Measurements from ENCODE around the gene SLC16A2. TPM values are rescaled to one million over a fixed set of nuclear protein-coding genes. Genes with fewer than 3 reads are reported as not detected.

Gene SLC16A2
- total RNA-seq, 4 donors from 2014 or later = 0.99 to 6.7 (median 2.9) TPM

DNA sequence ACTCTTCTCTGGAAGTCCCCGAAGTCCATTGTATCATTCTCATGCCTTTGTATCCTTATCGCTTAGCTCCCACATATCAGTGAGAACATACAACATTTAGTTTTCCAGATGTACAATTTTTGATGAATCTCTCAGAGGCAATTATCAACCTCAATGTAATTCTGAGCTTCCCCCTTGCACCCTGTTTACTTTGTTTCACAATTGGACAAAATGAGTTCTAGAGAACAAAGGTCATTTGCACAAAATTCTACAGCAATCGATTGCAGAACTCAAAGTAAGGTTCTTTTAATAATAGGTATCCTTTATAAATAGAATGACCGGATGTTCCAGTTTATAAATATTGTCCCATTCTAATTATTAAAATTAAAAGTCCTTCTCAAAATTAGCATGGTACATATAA, 79.3 kb downstream of the SLC16A2 start:
- H3K4me3 ChIP-seq = no peak overlapping the region
- WGBS, 2 donors = 85 to 87% methylated on average over 4 of the region's 4 CpGs
- no peak for DNase-seq
- H3K27ac ChIP-seq = no peak overlapping the region
- no peaks in the 10 kb centered on the region for H3K36me3 ChIP-seq
- no peaks in the 10 kb centered on the region for H3K27me3 ChIP-seq
- H3K9me3 ChIP-seq = no peaks in the 10 kb centered on the region
- intact Hi-C loops (cut with DNase I) = no loop called here
- no peaks in the 10 kb centered on the region for H3K4me1 ChIP-seq
- TF ChIP-seq POLR2A (IDR thresholded peaks at IDR 0.05) (no peak), CTCF (IDR thresholded peaks at IDR 0.05) (no peak)

GRCh38 chrX:74505437-74505836, 84.1 kb downstream of the SLC16A2 start:
- WGBS, 2 donors = 42% methylated on average over 2 of the region's 2 CpGs; no CpG with 5 or more reads in 1 of the 2 donors
- DNase-seq = no peak
- H3K27ac ChIP-seq = no peak overlapping the region
- H3K36me3 ChIP-seq = no peaks in the 10 kb centered on the region
- H3K27me3 ChIP-seq = no peaks in the 10 kb centered on the region
- no peak overlapping the region for H3K4me3 ChIP-seq
- no peaks in the 10 kb centered on the region for H3K9me3 ChIP-seq
- intact Hi-C loops (cut with DNase I) = no loop called here
- no peaks in the 10 kb centered on the region for H3K4me1 ChIP-seq
- TF ChIP-seq POLR2A (IDR thresholded peaks at IDR 0.05) = no peak
- TF ChIP-seq CTCF (IDR thresholded peaks at IDR 0.05) = no peak

- no peak overlapping the region for H3K27ac ChIP-seq
- no peak for DNase-seq
- H3K36me3 ChIP-seq = no peaks in the 10 kb centered on the region
- intact Hi-C loops (cut with DNase I) = no loop called here
- WGBS, 2 donors = 84 to 94% methylated on average over 7 to 8 of the region's 8 CpGs
- no peak for TF ChIP-seq CTCF (IDR thresholded peaks at IDR 0.05)
- no peak for TF ChIP-seq POLR2A (IDR thresholded peaks at IDR 0.05)
- H3K9me3 ChIP-seq = no peaks in the 10 kb centered on the region
- H3K4me3 ChIP-seq = no peak overlapping the region
- no peaks in the 10 kb centered on the region for H3K4me1 ChIP-seq
- no peaks in the 10 kb centered on the region for H3K27me3 ChIP-seq
Observed at GRCh38 chrX:74506317-74507115, 85.2 kb downstream of the SLC16A2 start.

DNA sequence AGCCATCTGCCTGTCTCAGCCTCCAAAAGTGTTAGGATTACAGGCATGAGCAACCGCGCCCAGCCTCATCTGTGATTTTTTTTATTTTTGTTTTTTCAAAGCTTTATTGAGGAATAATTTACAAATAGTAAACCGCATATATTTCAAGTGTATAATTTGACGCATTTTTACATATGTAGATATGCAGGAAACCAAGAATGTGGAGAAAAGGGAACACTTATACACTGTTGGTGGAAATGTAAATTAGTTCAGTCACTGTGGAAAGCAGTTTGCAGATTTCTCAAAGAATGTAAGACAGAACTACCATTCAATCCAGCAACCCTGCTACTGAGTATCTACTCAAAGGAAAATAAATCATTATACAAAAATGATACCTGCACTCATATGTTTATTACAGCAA, 85.9 kb downstream of the SLC16A2 start:
- TF ChIP-seq CTCF (IDR thresholded peaks at IDR 0.05) (no peak), POLR2A (IDR thresholded peaks at IDR 0.05) (no peak)

DNA sequence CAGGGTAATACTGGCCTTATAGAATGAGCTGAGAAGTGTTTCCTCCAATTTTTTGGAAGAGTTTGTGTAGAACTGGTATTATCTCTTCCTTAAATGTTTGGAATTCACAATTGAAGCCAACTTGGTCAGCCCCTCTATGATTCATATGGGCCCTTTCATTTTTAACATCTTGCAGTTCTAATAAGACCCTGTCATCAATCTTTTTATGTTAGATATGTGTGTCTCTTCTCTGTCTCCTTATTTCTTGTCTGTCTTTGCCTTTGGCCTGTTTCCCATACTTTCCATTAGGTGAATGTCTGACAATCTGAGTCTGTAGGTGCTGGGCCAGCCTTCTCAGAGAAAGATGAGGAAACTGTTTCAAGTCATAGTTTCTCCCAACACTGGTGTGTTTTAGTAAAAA, 88.7 kb downstream of the SLC16A2 start:
- intact Hi-C loops (cut with DNase I) = no loop called here
- H3K27ac ChIP-seq = no peak overlapping the region
- TF ChIP-seq POLR2A (IDR thresholded peaks at IDR 0.05) (no peak), CTCF (IDR thresholded peaks at IDR 0.05) (no peak)
- no peaks in the 10 kb centered on the region for H3K4me1 ChIP-seq
- H3K36me3 ChIP-seq = no peaks in the 10 kb centered on the region
- H3K27me3 ChIP-seq = no peaks in the 10 kb centered on the region
- no peak overlapping the region for H3K4me3 ChIP-seq
- DNase-seq = no peak
- H3K9me3 ChIP-seq = no peaks in the 10 kb centered on the region

More for the DNA sequence above, 85.9 kb downstream of the SLC16A2 start:
- intact Hi-C loops (cut with DNase I) = no loop called here
- H3K36me3 ChIP-seq = no peaks in the 10 kb centered on the region
- H3K4me1 ChIP-seq = no peaks in the 10 kb centered on the region
- H3K27ac ChIP-seq = no peak overlapping the region
- DNase-seq = no peak
- no peaks in the 10 kb centered on the region for H3K9me3 ChIP-seq
- no peaks in the 10 kb centered on the region for H3K27me3 ChIP-seq
- 83 to 100% methylated on average over 4 of the region's 4 CpGs for WGBS, 2 donors
- H3K4me3 ChIP-seq = no peak overlapping the region

Data from esophagus squamous epithelium (tissue), 5 donors.